GM12874 (cell line): ENCODE data around the gene ZNF580.

Experiments used
- CTCF ChIP-seq: IDR thresholded peaks from 2 replicates; pipeline ENCODE4 v1.5.1; 2011; ENCODE audit warnings: low read depth, mild to moderate bottlenecking, control low read depth, low read length, moderate library complexity; ENCODE audit not compliant: insufficient read depth

The ZNF580 gene

GRCh38 chr19:55674459-55674840, 33.6 kb downstream of the ZNF580 start:
- no peak for TF ChIP-seq CTCF

GRCh38 chr19:55674841-55675660, 34.2 kb downstream of the ZNF580 start, which contains the start of gene EPN1:
Gene EPN1, plus strand, starts transcription at chr19:55675226. Its CDS starts 3,402 bp downstream, at chr19:55678628.
- TF ChIP-seq CTCF = no peak

- no peak for TF ChIP-seq CTCF
These were observed 35.0 kb downstream of the ZNF580 start for GRCh38 chr19:55675661-55676354.

GRCh38 chr19:55676383-55676782, 35.6 kb downstream of the ZNF580 start:
- TF ChIP-seq CTCF = no peak

GRCh38 chr19:55676889-55677505, 36.2 kb downstream of the ZNF580 start:
- TF ChIP-seq CTCF = no peak

GRCh38 chr19:55677572-55678028, 36.8 kb downstream of the ZNF580 start:
- TF ChIP-seq CTCF = no peak

- peak; percentile 60 for TF ChIP-seq CTCF
These were observed 37.4 kb downstream of the ZNF580 start for GRCh38 chr19:55678121-55678671.
